Iris pigment epithelial cell (primary cell): ENCODE measurements around the gene DPEP2.
"Not testable (repeated sequence)": the region's sequence is repeated elsewhere in the genome, so short reads cannot be mapped to it uniquely, and the experiment has no call there.

Experiments
- DNase-seq: peaks from one replicate; pipeline ENCODE4 v3.0.0-alpha.2; 2011; ENCODE audit warnings: low read depth

Gene DPEP2

DNA sequence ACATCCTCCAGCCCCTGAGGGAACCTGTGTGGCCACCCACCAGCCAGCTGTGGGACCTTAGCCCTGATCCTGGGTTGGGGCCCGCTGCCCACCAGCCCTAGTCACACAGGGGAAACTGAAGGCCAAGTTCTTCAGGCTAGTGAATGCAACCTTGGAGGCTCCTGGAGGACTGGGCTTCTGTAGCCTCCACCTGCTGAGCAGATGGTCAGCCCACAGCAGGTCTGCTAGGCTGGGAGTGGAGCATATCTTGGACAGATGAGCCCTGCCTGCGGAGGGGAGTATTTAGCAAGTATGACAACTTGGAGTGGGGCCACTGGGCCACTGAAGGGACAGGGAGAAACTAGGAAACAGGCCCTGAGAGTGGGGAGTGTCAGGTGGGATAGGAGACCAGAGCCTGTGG is 23.1 kb downstream of the DPEP2 start:
- DNase-seq: no peak

DNA sequence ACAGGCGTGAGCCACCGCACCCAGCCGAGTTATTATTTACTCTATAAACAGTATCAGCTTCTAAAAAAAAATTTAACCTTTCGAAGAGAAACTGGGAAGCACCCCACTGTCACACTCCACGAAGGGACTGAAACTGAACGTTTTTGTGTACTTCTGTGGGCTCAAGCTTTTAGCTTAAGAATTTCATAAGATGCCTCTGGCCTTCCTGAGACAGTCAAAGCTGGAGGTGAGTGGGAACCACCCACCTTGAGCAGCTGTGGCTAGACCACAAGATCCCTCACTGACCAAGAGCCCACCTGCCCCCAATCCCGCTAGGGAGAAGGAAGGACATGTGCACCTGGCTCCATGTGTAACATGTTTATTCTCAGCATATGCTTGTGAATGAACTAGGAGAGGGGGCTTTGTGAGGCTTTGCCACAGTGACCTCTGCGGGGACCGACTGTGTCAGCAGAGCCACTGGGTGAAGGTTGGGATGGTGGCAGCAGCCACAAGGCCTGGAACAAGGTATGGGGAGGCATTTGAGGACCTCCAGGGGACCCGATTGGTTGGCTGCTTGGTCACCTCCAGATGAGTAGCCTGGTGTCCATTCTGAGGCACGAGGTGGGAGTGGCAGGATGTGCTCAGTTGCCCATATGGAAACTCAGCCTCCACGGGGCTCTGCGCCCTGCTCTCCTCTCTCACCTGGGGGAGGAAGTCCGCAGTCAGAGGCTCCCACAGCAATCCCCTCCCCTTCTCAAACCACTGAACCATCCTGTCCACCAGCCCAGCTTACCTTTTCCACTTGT is 23.8 kb downstream of the DPEP2 start:
- DNase-seq: no peak

DNA sequence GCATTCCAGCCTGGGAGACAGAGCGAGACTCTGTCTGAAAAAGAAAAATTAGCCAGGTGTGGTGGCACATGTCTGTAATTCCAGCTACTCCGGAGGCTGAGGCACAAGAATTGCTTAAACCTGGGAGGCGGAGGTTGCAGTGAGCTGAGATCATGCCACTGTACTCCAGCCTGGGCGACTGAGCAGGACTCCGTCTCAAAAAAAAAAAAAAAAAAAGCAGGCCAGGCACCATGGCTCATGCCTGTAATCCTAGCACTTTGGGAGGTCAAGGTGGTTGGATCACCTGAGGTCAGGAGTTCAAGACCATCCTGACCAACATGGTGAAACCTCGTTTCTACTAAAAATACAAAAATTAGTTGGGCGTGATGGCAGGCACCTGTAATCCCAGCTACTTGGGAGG is 27.0 kb downstream of the DPEP2 start:
- DNase-seq: not testable (repeated sequence)

DNA sequence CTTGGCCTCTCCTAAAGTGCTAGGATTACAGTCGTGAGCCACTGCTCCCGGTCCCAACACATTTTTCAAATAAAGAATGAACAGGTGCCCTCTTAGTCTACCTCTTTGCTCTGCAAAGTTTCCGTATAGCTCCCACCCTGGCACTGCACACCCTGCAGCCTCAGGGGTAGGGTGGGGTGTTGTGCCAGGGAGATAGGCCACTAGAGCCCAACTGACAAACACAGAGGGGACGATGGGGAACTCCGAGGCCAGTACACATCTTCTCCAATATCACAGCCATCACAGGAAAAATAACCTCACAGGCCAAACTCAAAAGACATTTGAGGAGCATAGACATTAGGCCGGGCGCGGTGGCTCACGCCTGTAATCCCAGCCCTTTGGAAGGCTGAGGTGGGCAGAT is 28.2 kb downstream of the DPEP2 start:
- DNase-seq: no peak

DNA sequence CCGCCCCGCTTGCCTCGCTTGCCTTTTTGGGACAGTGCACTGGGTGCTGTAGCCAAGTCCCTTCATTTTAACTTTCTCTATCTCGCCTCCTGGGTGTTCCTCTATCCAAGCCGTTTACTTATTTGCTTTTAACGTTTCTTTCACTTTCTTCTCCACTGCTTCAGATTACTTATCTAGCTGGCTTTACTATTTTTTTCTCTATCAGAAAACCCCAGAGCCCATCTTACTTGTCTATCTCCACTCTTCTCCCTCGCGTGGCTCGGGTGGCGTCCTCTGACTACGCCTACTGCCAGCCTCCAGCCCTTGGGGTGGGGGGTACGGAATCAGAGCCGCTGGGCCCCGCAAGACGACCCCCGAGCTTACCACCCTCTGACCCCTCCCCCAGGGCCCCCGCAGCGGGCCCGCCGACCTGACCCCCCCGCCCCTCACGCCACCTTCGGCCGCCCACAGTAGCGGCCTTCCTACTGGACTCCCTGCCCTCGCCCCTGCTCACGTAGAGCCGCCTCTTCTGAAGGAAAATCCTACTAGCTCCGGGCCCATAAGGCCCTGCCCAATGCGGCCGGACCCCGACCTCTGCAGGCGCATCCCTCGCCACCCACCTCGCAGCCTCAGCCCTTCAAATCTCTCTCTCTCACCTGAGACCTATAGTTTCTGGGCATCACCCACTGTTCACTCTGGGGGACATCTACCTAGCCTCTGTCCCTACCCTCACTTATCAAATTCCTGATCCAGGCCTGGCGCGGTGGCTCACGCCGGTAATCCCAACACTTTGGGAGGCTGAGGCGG is 29.8 kb downstream of the DPEP2 start:
- DNase-seq: peak; percentile 34

DNA sequence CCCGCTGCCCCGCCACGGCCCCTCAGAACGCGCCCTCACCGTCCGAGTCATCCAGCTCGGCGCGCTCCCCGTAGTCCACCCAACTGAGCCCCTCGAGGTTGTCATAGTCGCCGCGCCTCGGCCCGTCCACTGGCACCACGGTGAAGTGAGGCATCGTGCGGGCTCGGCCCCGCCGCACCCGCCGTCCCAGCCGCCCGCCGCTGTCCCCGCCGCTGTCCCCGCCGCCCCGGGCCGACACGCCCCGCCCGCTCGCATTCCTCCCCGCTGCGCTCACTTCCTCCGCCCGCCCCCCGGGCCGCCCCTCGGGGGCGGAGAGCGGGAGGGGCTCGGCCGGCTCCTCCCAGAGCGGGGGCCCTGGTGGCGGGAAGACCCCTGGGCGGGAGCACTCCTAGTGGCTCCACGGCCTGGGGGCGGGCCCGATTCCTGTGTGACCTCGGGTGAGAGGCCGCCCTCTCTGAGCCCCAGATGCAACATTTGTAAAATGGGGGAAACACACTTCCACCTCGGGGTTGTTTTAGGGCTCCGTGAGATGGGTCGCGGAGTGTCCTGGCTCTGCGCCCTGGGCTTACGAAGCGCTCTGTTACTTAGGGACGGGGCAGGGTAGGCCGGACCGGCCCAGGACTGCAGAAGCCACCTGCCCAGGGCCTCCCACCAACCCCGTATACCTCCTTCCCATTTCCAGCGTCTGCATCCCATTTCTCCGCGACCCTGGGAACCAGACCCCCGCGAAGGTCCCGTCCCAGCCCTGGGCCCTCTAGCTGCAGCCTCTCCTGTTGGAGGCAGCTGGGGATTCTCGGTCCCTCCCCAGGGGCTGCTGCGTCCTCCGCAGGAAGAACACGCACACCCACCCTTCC is 30.7 kb downstream of the DPEP2 start, which contains the start of gene SLC12A4:
Gene SLC12A4, minus strand, starts transcription at position 238 of the 854 bp plus-strand sequence. Its CDS starts 84 bp downstream, at position 154.
- peak; percentile 70 for DNase-seq

- DNase-seq: peak; percentile 36
These were observed 31.3 kb downstream of the DPEP2 start for GRCh38 chr16:67967958-67968399.

GRCh38 chr16:67967183-67967957 is 31.9 kb downstream of the DPEP2 start:
- peak; percentile 33 for DNase-seq

- peak; percentile 53 for DNase-seq
These were observed 32.6 kb downstream of the DPEP2 start for GRCh38 chr16:67966549-67967182.

DNA sequence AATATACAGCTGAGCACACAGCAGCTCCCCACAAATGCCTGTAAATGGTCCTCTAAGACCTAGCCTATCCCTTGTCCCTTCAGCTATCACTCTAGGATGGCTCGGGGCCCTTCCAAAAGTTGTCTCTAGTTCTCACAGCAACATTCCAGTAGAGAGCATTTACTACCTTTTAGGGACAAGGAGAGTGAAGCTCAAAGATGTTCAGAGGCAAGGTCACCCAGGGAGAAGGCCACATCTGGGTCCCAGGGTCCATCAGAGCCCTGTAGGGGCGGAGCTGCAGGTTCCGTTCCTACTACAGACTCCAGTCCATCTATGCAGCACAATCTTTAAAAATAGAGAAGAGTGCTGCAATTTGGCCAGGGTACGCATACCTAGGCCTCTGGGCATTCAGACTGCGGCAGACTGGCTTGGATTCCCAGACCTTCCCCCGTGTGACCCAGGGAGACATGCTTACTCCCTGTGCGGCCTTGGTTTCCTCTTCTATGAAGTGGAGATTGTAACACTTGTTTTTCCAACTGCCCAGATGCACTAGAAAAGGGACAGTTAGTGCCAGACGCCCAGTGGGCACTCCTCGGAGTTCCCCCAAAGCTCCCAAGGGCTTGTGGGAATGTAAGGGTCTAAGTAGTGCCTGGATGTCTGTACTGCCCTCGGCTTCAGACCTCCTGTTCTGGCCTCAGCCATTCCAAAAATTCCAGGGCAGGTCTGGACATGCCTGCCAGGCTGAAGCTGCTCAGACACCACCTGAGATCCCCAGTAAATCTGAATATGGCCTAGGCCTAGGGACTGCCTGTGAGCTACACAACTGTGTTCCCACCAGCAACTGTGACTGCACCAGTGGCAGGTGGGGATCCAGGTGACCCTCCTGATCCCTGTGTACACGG is 33.4 kb downstream of the DPEP2 start:
- DNase-seq: peak; percentile 41

DNA sequence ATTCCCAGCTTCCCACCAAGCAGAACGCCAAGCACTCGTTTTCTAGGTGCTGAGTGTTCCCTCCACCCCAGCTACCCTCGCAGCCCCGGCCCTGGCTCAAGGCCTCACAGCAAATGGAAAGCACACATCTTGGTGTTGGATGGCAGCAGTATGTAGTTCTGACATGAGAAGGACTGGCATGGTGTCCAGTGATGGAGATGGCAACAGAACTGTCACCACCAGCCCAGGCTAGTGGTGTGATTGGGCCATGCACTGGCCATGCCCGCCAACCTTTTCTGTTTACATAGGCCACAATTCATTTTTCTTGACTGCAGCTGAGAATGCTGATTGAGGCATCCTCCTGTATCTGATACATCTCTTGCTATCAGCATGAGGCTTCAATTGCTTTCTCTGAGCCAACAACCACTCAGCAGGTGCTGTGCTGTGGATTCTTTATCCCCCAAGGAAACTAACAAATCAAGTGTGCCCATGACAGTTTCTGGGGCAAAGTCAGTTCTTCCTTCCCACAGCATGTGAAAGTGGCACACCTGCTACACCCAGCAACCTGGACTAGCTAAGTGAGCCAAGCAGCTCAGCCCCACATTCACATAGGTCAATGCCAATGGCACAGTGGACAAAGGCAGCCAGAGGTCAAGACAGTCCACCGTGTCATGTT is 34.7 kb downstream of the DPEP2 start:
- DNase-seq: no peak

GRCh38 chr16:67963662-67964321 is 35.5 kb downstream of the DPEP2 start:
- no peak for DNase-seq

DNA sequence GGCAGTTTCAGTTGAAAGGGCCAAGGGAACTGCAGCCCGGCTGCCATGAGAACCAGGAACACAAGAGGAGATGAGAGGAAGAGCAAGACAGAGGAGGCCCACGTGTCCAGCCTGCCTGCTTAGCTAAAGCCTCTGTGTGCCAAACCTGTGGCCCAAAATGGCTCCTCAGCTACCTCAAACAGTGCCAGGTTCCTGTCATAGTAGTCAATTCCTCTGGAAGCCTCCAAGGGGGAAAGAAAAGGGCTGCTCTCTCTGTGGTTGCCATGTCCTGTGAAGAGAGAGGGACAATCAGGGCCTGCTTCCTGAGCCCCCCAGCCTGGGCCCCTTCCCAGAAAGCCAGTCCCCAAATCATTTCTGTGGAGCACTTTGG is 36.0 kb downstream of the DPEP2 start:
- DNase-seq: no peak

DNA sequence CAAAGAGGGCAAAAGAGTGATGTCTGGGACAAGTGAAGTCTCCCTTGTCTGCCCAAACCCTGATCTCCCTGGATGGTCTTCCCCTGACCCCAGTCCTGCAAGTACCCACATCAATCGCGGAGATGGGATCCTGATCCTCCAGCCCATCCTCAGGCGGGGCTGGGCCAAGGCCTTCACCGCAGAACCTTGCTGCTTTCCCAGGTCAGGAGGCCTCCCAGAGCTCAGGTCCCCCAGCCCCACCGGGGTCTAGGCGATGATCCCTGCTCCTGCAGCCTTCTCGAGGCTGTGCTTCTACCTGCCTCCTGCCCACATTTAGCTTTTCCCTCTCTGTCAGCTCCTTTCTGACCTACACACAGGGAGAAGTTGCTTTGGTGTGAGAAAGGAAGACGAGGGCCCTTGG is 37.1 kb downstream of the DPEP2 start:
- no peak for DNase-seq

GRCh38 chr16:67961551-67961957 is 37.7 kb downstream of the DPEP2 start:
- DNase-seq: no peak

DNA sequence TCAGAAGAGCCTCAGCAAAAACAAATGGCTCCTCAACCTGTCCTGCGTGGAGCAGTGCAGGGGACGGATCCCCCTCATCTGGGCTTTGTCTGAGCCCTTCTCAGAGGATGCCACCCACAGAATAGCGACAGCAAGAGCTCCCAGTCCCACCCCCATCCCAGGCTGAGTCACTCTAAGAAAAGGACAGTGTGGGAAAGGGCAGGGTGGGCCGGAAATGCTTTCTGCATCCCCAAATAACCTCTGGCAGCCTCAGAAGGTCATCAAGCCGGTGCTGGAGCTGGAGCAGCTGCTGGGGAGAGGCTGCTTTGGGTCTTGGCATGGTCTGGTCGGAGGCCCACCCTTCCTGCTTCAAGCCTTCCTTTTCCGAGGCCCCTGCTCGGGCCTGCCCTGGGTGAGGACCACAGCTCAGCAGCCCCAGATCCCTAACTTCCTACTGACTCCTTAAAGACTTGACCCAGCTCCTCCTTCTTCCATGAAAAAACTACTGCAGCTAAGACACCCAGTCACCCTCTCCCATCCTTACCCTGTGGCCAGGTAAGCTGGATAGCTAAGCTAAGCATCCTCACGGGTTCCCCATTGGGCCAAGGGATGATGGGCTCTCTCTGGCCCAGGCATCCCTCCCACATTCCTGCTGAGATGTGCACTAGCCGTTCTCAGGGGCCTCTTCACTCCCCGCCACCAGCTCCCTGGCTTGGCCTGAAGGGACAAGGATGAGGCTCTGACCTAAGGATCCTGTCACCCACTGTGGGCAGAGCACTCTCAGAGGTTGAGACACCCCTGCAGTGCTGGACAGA is 39.6 kb downstream of the DPEP2 start:
- peak; percentile 30 for DNase-seq

- no peak for DNase-seq
These were observed 41.7 kb downstream of the DPEP2 start for GRCh38 chr16:67957622-67958021.
